GM12891 (cell line): ENCODE measurements around the gene ABCA13.

Experiments
- POLR2A ChIP-seq: IDR thresholded peaks from 2 replicates; pipeline ENCODE4 v1.6.1; 2011; ENCODE audit warnings: low read depth, low read length, control low read depth
- POLR2AphosphoS5 ChIP-seq: IDR thresholded peaks from 2 replicates; pipeline ENCODE4 v1.6.1; 2011; ENCODE audit warnings: low read depth, low read length, control low read depth
- POU2F2 ChIP-seq: IDR thresholded peaks from 2 replicates; pipeline ENCODE4 v1.6.1; 2011; ENCODE audit warnings: low read depth, mild to moderate bottlenecking, control low read depth, low read length, moderate library complexity
- TAF1 ChIP-seq: IDR thresholded peaks from 2 replicates; pipeline ENCODE4 v1.6.1; 2011; ENCODE audit warnings: low read depth, low read length, control low read depth

- TF ChIP-seq TAF1 (no peak), POLR2AphosphoS5 (no peak), POU2F2 (no peak), POLR2A (no peak)
These were observed 218.7 kb downstream of the ABCA13 start for GRCh38 chr7:48389977-48390376.
